ENCODE results near the gene EEF1E1.
A peak's percentile ranks its signal among the peaks of the same experiment; 100 is the strongest.

The EEF1E1 gene

DNA sequence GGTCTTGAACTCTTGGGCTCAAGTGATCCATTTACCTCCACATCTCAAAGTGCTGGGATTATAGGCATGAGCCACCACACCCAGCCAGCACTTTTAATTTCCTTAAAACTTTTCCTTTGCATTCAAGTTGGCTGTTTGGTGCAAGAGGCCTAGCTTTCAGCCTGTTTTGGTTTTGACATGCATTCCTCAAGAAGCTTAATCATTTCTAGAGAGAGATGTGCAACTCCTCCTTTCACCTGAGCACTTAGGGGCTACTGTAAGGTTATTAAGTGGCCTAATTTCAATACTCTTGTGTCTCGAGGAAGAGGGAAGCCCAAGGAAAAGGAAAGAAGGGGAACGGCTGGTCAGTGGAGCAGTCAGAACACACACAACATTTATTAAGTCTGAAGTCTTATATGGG is 24.4 kb downstream of the EEF1E1 start:
- no peak overlapping the region for H3K27ac Mint-ChIP-seq
- H3K9me3 Mint-ChIP-seq: no peaks in the 10 kb centered on the region
- H3K27me3 Mint-ChIP-seq: no peaks in the 10 kb centered on the region
- H3K36me3 Mint-ChIP-seq: peaks cover 22% of the 10 kb centered on the region
- no peak overlapping the region for H3K4me3 Mint-ChIP-seq
- peaks cover 40% of the 10 kb centered on the region for H3K4me1 Mint-ChIP-seq

DNA sequence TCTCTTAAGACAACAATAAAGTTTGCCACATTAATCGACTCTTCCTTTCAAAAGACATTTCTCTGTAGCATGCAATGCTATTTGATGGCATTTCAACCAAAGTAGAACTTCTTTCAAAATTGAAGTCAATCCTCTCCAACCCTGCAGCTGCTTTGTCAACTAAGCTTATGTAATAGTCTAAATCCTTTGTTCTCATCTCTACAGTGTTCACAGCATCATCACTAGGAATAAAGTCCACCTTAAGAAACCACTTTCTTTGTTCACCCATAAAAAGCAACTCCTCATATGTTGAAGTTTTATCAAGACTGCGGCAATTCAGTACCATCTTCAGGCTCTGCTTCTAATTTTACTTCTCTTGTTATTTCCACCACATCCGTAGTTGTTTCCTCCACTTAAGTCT is 26.6 kb downstream of the EEF1E1 start:
- H3K4me1 Mint-ChIP-seq: peaks cover 33% of the 10 kb centered on the region
- H3K27ac Mint-ChIP-seq: peak overlapping the region; percentile 9
- H3K9me3 Mint-ChIP-seq: no peaks in the 10 kb centered on the region
- peaks cover 14% of the 10 kb centered on the region for H3K36me3 Mint-ChIP-seq
- no peak overlapping the region for H3K4me3 Mint-ChIP-seq
- H3K27me3 Mint-ChIP-seq: no peaks in the 10 kb centered on the region

- peak overlapping the region; percentile 9 for H3K27ac Mint-ChIP-seq
- no peaks in the 10 kb centered on the region for H3K9me3 Mint-ChIP-seq
- H3K36me3 Mint-ChIP-seq: peaks cover 12% of the 10 kb centered on the region
- H3K27me3 Mint-ChIP-seq: no peaks in the 10 kb centered on the region
- H3K4me1 Mint-ChIP-seq: peaks cover 30% of the 10 kb centered on the region
- H3K4me3 Mint-ChIP-seq: no peak overlapping the region
Observed at GRCh38 chr6:8075185-8075584, 27.2 kb downstream of the EEF1E1 start.

DNA sequence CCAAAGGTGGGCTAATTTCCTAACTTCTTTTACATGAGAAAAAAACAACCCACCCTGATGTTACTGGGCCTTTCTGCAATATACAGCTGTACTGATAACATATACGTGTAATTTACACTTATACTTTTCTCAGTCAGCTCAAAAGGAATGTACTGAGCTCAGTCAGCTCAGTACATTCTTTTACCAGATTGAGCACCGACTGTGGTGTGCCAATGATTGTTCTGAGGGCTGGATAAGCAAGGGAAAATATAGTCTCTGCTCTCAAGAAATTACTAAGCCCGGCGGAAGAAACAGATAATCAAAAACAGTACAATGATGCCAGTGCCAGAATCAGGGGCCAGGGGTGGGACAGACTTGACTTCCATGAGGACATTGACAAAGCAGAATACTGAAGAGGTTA is 28.1 kb downstream of the EEF1E1 start:
- H3K36me3 Mint-ChIP-seq: peaks cover 9% of the 10 kb centered on the region
- H3K4me3 Mint-ChIP-seq: no peak overlapping the region
- no peak overlapping the region for H3K27ac Mint-ChIP-seq
- peaks cover 28% of the 10 kb centered on the region for H3K4me1 Mint-ChIP-seq
- no peaks in the 10 kb centered on the region for H3K27me3 Mint-ChIP-seq
- no peaks in the 10 kb centered on the region for H3K9me3 Mint-ChIP-seq

DNA sequence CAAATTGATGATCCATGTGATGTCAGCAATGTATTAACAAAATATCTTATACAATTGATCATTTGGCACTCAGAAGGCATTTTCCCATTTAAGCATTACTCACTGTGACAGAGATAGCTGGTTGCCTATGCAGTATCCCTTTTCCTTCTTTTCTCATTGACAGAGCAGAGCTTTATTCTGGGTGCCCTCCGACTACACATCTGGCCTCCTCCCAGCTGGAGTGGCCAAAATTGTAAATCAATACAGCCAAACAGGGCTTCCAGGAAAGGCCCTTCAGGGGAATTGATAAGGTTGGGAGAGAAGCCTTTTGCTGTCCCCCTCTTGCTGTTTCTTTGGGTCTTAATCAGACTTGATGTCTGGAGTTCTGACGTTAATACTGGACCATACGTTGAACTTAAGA is 28.6 kb downstream of the EEF1E1 start:
- Mint-ChIP-seq H3K36me3 (peaks cover 10% of the 10 kb centered on the region), H3K27ac (no peak overlapping the region), H3K27me3 (no peaks in the 10 kb centered on the region), H3K4me3 (no peak overlapping the region), H3K4me1 (peaks cover 28% of the 10 kb centered on the region), H3K9me3 (no peaks in the 10 kb centered on the region)

DNA sequence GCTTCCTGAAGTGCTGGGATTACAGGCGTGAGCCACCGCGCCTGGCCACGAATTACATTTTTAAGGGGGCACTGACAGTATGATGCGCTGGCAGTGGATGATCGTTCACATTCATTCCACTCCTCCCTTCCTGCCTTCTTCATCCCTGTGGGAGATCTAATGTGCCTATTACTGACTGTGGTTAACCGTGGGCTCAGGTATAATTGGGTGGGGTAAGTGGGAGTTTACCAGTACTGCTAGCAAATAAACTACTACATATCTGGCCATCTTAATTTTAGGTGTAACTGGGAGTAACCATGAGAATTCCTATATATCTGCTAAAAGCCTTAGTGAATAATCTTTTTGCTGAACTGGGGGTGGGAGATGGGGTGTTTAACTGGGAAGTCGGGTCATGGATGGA is 31.6 kb downstream of the EEF1E1 start:
- no peaks in the 10 kb centered on the region for H3K9me3 Mint-ChIP-seq
- no peak overlapping the region for H3K27ac Mint-ChIP-seq
- no peak overlapping the region for H3K4me3 Mint-ChIP-seq
- H3K4me1 Mint-ChIP-seq: peaks cover 16% of the 10 kb centered on the region
- no peaks in the 10 kb centered on the region for H3K27me3 Mint-ChIP-seq
- H3K36me3 Mint-ChIP-seq: peaks cover 2% of the 10 kb centered on the region

DNA sequence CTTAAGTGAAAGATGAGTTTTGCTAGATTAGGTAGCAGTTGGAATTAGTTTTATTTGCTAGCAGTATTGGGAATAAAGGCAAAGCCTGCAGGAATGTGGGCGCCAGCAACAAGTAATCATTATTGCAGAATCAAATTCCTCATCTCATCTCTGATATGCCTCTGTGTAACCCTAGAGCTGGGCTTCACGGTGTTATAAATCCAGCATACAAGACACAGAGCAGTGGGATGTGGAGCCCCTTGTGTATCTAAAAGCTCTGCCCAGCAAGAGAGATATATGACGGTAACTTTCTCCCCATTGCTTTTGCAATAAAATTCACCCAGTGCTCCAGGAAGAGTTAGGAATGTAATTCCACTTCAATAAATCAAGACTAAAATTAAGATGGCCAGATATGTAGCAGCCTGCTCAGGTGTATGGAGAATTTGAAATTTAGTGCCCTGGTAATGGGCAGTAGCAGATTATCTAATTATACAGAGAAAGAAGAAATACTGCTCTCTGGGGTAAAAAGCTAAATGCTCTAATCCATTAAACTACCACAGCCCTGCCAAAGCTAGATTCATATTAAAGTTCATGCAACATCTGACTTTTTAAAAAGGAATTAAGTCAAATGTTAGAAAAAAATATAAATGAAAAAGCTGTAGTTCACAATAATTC is 32.6 kb downstream of the EEF1E1 start:
- H3K9me3 Mint-ChIP-seq: no peaks in the 10 kb centered on the region
- no peak overlapping the region for H3K27ac Mint-ChIP-seq
- peaks cover 2% of the 10 kb centered on the region for H3K36me3 Mint-ChIP-seq
- no peak overlapping the region for H3K4me3 Mint-ChIP-seq
- H3K4me1 Mint-ChIP-seq: peaks cover 16% of the 10 kb centered on the region
- no peaks in the 10 kb centered on the region for H3K27me3 Mint-ChIP-seq

- no peaks in the 10 kb centered on the region for H3K27me3 Mint-ChIP-seq
- H3K9me3 Mint-ChIP-seq: no peaks in the 10 kb centered on the region
- no peak overlapping the region for H3K27ac Mint-ChIP-seq
- no peak overlapping the region for H3K4me3 Mint-ChIP-seq
- peaks cover 18% of the 10 kb centered on the region for H3K4me1 Mint-ChIP-seq
- peaks cover 2% of the 10 kb centered on the region for H3K36me3 Mint-ChIP-seq
Observed at GRCh38 chr6:8069151-8069550, 33.2 kb downstream of the EEF1E1 start.

- Mint-ChIP-seq H3K4me1 (peaks cover 27% of the 10 kb centered on the region), H3K27ac (peak overlapping the region; percentile 67), H3K9me3 (no peaks in the 10 kb centered on the region), H3K4me3 (no peak overlapping the region), H3K27me3 (no peaks in the 10 kb centered on the region), H3K36me3 (peaks cover 6% of the 10 kb centered on the region)
Observed at GRCh38 chr6:8066108-8066507, 36.2 kb downstream of the EEF1E1 start.

- peak overlapping the region; percentile 96 for H3K4me3 Mint-ChIP-seq
- peaks cover 6% of the 10 kb centered on the region for H3K36me3 Mint-ChIP-seq
- no peaks in the 10 kb centered on the region for H3K27me3 Mint-ChIP-seq
- H3K9me3 Mint-ChIP-seq: no peaks in the 10 kb centered on the region
- peak overlapping the region; percentile 95 for H3K27ac Mint-ChIP-seq
- H3K4me1 Mint-ChIP-seq: peaks cover 27% of the 10 kb centered on the region
Observed at GRCh38 chr6:8065519-8065911, 36.8 kb downstream of the EEF1E1 start.

- H3K27me3 Mint-ChIP-seq: no peaks in the 10 kb centered on the region
- H3K4me1 Mint-ChIP-seq: peaks cover 31% of the 10 kb centered on the region
- H3K9me3 Mint-ChIP-seq: no peaks in the 10 kb centered on the region
- peaks cover 12% of the 10 kb centered on the region for H3K36me3 Mint-ChIP-seq
- H3K27ac Mint-ChIP-seq: peak overlapping the region; percentile 95
- peak overlapping the region; percentile 96 for H3K4me3 Mint-ChIP-seq
Observed at GRCh38 chr6:8064638-8065518, 37.5 kb downstream of the EEF1E1 start.

DNA sequence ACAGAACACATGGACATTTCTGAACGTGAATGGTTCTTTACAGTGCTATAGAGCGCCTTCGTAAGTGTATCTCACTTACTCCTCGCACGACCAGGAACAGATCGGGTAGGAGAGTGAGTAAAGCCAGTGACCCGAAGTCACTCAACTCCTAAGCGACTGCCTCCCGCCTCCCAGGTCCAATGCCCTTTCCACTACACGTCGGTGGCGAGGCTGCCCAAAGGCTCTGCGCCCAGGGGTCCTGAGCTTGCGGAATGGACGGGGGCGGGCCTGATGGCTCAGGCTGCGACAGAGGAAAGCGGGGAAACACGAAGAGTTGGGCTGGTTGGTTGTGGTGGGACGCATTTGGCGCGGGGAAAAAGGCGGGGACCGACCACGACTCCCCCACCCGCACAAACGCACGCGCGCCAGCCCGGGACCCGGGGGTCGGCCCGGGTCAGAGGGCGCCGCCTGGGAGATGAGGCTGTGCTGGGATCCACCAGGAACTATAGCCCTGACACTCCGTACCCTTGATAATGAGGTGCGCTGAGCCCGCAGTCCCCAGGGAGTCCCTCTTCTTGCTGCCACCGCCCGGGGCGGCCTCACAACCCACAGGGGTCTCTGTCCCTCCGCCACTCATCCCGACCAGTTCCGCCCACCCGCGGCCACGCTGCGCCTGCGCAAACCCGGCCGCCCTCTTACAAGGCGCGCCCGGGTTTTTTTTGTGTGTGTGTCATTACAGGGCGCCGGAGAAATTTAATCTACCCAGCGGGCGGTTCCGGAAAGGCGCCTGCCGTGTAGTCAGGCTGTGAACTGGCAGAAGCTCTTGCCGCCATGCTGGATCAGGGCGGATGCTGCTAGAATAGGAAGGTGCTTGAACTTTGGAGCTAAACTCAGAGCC is 38.3 kb downstream of the EEF1E1 start, which contains the start of gene BLOC1S5:
Gene BLOC1S5 (minus strand): TSS at position 629 of the 877 bp plus-strand sequence. CDS start 13 bp downstream, at position 616.
- Mint-ChIP-seq H3K4me3 (peak within 1 kb of the TSS; percentile 96), H3K36me3 (peaks cover 12% of the 10 kb centered on the region), H3K27me3 (no peaks in the 10 kb centered on the region), H3K27ac (peak within 1 kb of the TSS; percentile 95), H3K4me1 (peaks cover 34% of the 10 kb centered on the region), H3K9me3 (no peaks in the 10 kb centered on the region)

DNA sequence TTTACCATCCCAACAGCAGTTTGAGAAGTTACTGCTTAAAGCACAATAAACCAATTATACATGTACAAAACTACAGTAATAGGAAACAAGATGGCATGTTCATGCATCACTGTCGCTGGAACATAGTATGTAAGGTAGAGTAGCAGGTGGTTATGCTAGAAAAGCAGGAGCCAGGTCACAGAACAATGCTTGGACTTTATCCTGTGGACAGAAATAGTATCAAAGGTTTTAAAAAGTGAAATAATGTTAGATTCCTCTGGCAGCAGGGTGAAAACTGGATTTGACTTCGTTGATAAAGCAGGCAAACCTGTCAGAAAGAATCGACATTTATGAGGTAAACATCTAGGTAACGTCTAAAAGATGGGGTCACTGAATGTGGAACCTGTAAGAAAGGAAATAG is 40.6 kb downstream of the EEF1E1 start:
- Mint-ChIP-seq H3K27ac (no peak overlapping the region), H3K4me3 (no peak overlapping the region), H3K9me3 (no peaks in the 10 kb centered on the region), H3K4me1 (peaks cover 36% of the 10 kb centered on the region), H3K27me3 (no peaks in the 10 kb centered on the region), H3K36me3 (peaks cover 14% of the 10 kb centered on the region)

- H3K27ac Mint-ChIP-seq: peak overlapping the region; percentile 3
- no peak overlapping the region for H3K4me3 Mint-ChIP-seq
- no peaks in the 10 kb centered on the region for H3K27me3 Mint-ChIP-seq
- H3K4me1 Mint-ChIP-seq: peaks cover 28% of the 10 kb centered on the region
- peaks cover 17% of the 10 kb centered on the region for H3K36me3 Mint-ChIP-seq
- no peaks in the 10 kb centered on the region for H3K9me3 Mint-ChIP-seq
Observed at GRCh38 chr6:8060346-8060745, 42.0 kb downstream of the EEF1E1 start.

DNA sequence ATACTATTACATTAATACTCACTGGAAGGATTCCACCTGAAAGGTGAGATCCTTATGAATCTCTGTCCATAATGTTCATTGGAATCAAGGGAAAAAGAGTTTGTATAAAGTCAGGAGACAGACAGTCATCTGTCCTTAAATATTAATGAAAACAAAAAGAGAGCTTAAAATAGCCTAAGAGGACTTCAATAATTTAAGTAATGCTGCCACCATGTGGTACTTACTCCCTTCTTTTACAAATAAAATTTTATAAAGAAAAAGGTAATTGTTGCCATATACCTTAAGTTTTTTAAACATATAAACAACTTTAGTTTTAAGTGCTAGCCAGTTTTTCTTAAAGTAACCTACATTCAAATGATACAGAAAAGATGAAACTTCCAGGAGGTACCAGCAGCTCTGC is 43.2 kb downstream of the EEF1E1 start:
- no peak overlapping the region for H3K4me3 Mint-ChIP-seq
- no peaks in the 10 kb centered on the region for H3K27me3 Mint-ChIP-seq
- H3K27ac Mint-ChIP-seq: no peak overlapping the region
- H3K9me3 Mint-ChIP-seq: no peaks in the 10 kb centered on the region
- H3K36me3 Mint-ChIP-seq: peaks cover 18% of the 10 kb centered on the region
- H3K4me1 Mint-ChIP-seq: peaks cover 20% of the 10 kb centered on the region

All from activated naive CD4-positive, alpha-beta T cell treated with anti-CD3 and anti-CD28 coated beads, Interleukin-2, amount 50 U/mL, for 24 hours (primary cell).